Fibroblast of lung (primary cell): ENCODE measurements around the gene VAPB. TPM values are rescaled to one million over a fixed set of nuclear protein-coding genes. Genes with fewer than 3 reads are reported as not detected.

ENCODE experiments used
- DNase-seq, 2 donors: peaks; one replicate each; pipeline versions ENCODE4 v3.0.0 to v3.0.0-alpha.2; 2010; ENCODE audit warnings: low read depth in 2 of 2
- H2AFZ ChIP-seq: 2 replicates; pipeline ENCODE4 v1.5.1; 2012; ENCODE audit warnings: low read length, control low read depth, inconsistent platforms
- H3K27ac ChIP-seq: 2 replicates; pipeline ENCODE4 v1.5.1; 2011; ENCODE audit warnings: low read length, control low read depth; ENCODE audit not compliant: insufficient read depth
- H3K27me3 ChIP-seq: 2 replicates; pipeline ENCODE4 v1.5.1; 2011; ENCODE audit warnings: mild to moderate bottlenecking, low read length; ENCODE audit not compliant: control insufficient read depth, insufficient read depth
- H3K36me3 ChIP-seq: 2 replicates; pipeline ENCODE4 v1.5.1; 2011; ENCODE audit warnings: low read length; ENCODE audit not compliant: control insufficient read depth, insufficient read depth
- H3K4me1 ChIP-seq: 2 replicates; pipeline ENCODE4 v1.5.1; 2011; ENCODE audit warnings: low read length; ENCODE audit not compliant: control insufficient read depth, insufficient read depth; ENCODE audit errors: extremely low read depth
- H3K4me2 ChIP-seq: 2 replicates; pipeline ENCODE4 v1.5.1; 2011; ENCODE audit warnings: low read length, control low read depth; ENCODE audit not compliant: insufficient read depth; ENCODE audit errors: extremely low read depth
- H3K4me3 ChIP-seq, 4 experiments: fragments of 200-600 bp in 1 of 4; sonication (generic) in 1 of 4; replicated peaks in 1 of 4; 2 replicates each; pipeline ENCODE4 v1.5.1; 2011 to 2016; ENCODE audit warnings: low read length in 4 of 4, low read depth in 3 of 4, mild to moderate bottlenecking in 3 of 4, control low read depth in 2 of 4, inconsistent platforms in 1 of 4, mixed read lengths in 1 of 4; ENCODE audit not compliant: insufficient read depth in 1 of 4; ENCODE audit errors: control extremely low read depth in 1 of 4
- H3K79me2 ChIP-seq: 2 replicates; pipeline ENCODE4 v1.5.1; 2012; ENCODE audit warnings: mild to moderate bottlenecking, low read length, inconsistent platforms; ENCODE audit not compliant: control insufficient read depth, insufficient read depth
- H3K9ac ChIP-seq: 2 replicates; pipeline ENCODE4 v1.5.1; 2011; ENCODE audit warnings: mild to moderate bottlenecking, low read length, control low read depth; ENCODE audit not compliant: insufficient read depth
- H3K9me3 ChIP-seq: 2 replicates; pipeline ENCODE4 v1.5.1; 2012; ENCODE audit warnings: low read depth, low read length; ENCODE audit not compliant: control insufficient read depth, insufficient read depth
- H4K20me1 ChIP-seq: 2 replicates; pipeline ENCODE4 v1.5.1; 2011; ENCODE audit warnings: low read length; ENCODE audit not compliant: control insufficient read depth, insufficient read depth; ENCODE audit errors: extremely low read depth
- CTCF ChIP-seq, 2 donors: IDR thresholded peaks in 1 of 2; conservative IDR thresholded peaks in 1 of 2; 1 replicate in 1 of 2; 2 replicates in 1 of 2; pipeline ENCODE4 v1.5.1; 2011 to 2012; ENCODE audit warnings: low read length in 2 of 2, control low read depth in 1 of 2, inconsistent platforms in 1 of 2, low read depth in 1 of 2, mild to moderate bottlenecking in 1 of 2
- EZH2 ChIP-seq: IDR thresholded peaks from 2 replicates; pipeline ENCODE4 v1.5.1; 2012; ENCODE audit warnings: low read length, control low read depth, mild to moderate bottlenecking; ENCODE audit errors: missing control alignments
- polyA plus RNA-seq, 2 donors: library from polyadenylated mRNA; depleted of rRNA in 1 of 2; stranded (reverse) in 1 of 2; unstranded in 1 of 2; fragments of >200 nt; gene quantifications; 2 replicates each; pipeline ENCODE4 v1.2.1, GENCODE V29; 2011 to 2012; ENCODE audit warnings: missing spikeins in 1 of 2
- total RNA-seq: library from RNA; depleted of rRNA; stranded (reverse); fragments of >200 nt; gene quantifications from 2 replicates; pipeline ENCODE4 v1.2.1, GENCODE V29; 2014

VAPB gene
- total and polyA plus RNA-seq, 2 donors (not counting 1 experiment from before 2014, with no cell fraction given), result 13.0 to 43.7 TPM

GRCh38 chr20:58429303-58429702 lies 40.3 kb downstream of the VAPB start:
- no peaks in the 10 kb centered on the region for H3K27me3 ChIP-seq
- TF ChIP-seq CTCF (conservative IDR thresholded peaks at IDR 0.05 in 1 of 2, IDR thresholded peaks at IDR 0.05 in 1 of 2; ENCODE audit: low read depth in 1 of 2, low read length in 2 of 2), result no peak
- TF ChIP-seq EZH2, result no peak
- H3K9me3 ChIP-seq, result no peaks in the 10 kb centered on the region
- H2AFZ ChIP-seq, result no peak overlapping the region
- peaks cover 69% of the 10 kb centered on the region for H3K79me2 ChIP-seq
- peaks cover 13% of the 10 kb centered on the region for H3K4me1 ChIP-seq
- no peak overlapping the region for H3K4me2 ChIP-seq
- H3K4me3 ChIP-seq, result no peak overlapping the region
- no peak overlapping the region for H3K27ac ChIP-seq
- H3K36me3 ChIP-seq, result peaks cover 2% of the 10 kb centered on the region
- H4K20me1 ChIP-seq, result no peaks in the 10 kb centered on the region
- DNase-seq, result no peak
- no peak overlapping the region for H3K9ac ChIP-seq

- no peak overlapping the region for H3K27ac ChIP-seq
- no peaks in the 10 kb centered on the region for H4K20me1 ChIP-seq
- H3K9ac ChIP-seq, result no peak overlapping the region
- no peaks in the 10 kb centered on the region for H3K27me3 ChIP-seq
- peaks cover 67% of the 10 kb centered on the region for H3K79me2 ChIP-seq
- peaks cover 13% of the 10 kb centered on the region for H3K4me1 ChIP-seq
- no peak overlapping the region for H3K4me2 ChIP-seq
- TF ChIP-seq CTCF (conservative IDR thresholded peaks at IDR 0.05 in 1 of 2, IDR thresholded peaks at IDR 0.05 in 1 of 2; ENCODE audit: low read depth in 1 of 2, low read length in 2 of 2) (no peak), EZH2 (no peak)
- peaks cover 2% of the 10 kb centered on the region for H3K36me3 ChIP-seq
- H3K4me3 ChIP-seq, result no peak overlapping the region
- DNase-seq, result peak; percentile 14 to 52
- H2AFZ ChIP-seq, result no peak overlapping the region
- H3K9me3 ChIP-seq, result no peaks in the 10 kb centered on the region
Observed at GRCh38 chr20:58431134-58431533, 42.1 kb downstream of the VAPB start.

GRCh38 chr20:58432186-58432954 lies 43.3 kb downstream of the VAPB start:
- peak in 1 of 2 donors; percentile 80 for DNase-seq
- no peak overlapping the region for H3K4me2 ChIP-seq
- no peaks in the 10 kb centered on the region for H4K20me1 ChIP-seq

More at GRCh38 chr20:58432186-58432954, 43.3 kb downstream of the VAPB start:
- Histone ChIP-seq H3K27ac (no peak overlapping the region), H3K27me3 (no peaks in the 10 kb centered on the region), H2AFZ (no peak overlapping the region), H3K4me3 (no peak overlapping the region), H3K9ac (no peak overlapping the region), H3K4me1 (peaks cover 13% of the 10 kb centered on the region), H3K79me2 (peaks cover 62% of the 10 kb centered on the region), H3K36me3 (peaks cover 2% of the 10 kb centered on the region), H3K9me3 (no peaks in the 10 kb centered on the region)
- TF ChIP-seq EZH2, result no peak
- no peak for TF ChIP-seq CTCF (conservative IDR thresholded peaks at IDR 0.05 in 1 of 2, IDR thresholded peaks at IDR 0.05 in 1 of 2; ENCODE audit: low read depth in 1 of 2, low read length in 2 of 2)
